GM18861 (cell line): ENCODE measurements around the gene ZBTB20.

Experiments
- ATAC-seq: cut with Tn5 transposase; IDR thresholded peaks from one replicate; pipeline ENCODE4 v1.9.1; 2021; ENCODE audit not compliant: unreplicated experiment

ZBTB20 gene

GRCh38 chr3:114596147-114596546 lies 550.9 kb downstream of the ZBTB20 start:
- no peak for ATAC-seq

- no peak for ATAC-seq
Observed at GRCh38 chr3:114595522-114596028, 551.5 kb downstream of the ZBTB20 start.

- ATAC-seq, result no peak
Observed at GRCh38 chr3:114590309-114591047, 556.6 kb downstream of the ZBTB20 start.

DNA sequence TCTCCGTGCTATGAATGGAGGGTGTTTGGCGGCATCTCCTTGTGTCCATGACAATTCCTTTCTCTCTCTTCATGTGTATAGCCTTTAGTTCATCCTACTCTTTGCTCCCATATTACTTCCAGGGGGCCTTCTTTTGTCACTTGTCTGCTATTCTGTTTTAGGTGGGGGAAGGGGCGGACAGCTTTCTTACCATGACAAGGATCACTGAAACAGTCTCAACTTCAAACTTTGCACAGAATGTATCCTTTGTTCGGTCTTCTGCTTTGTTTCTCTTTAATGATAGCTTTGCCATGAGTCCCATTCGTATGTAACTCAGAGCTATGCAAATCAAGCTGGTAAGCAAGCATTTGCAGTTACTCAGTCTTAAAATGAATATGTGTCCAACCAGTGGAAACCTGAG lies 559.1 kb downstream of the ZBTB20 start:
- no peak for ATAC-seq

GRCh38 chr3:114586119-114586518 lies 561.0 kb downstream of the ZBTB20 start:
- no peak for ATAC-seq

- no peak for ATAC-seq
Observed at GRCh38 chr3:114585687-114586086, 561.4 kb downstream of the ZBTB20 start.

GRCh38 chr3:114584734-114585371 lies 562.2 kb downstream of the ZBTB20 start:
- ATAC-seq, result no peak

- ATAC-seq, result peak; percentile 82
Observed at GRCh38 chr3:114582929-114583328, 564.2 kb downstream of the ZBTB20 start.

- ATAC-seq, result no peak
Observed at GRCh38 chr3:114572364-114573062, 574.6 kb downstream of the ZBTB20 start.

GRCh38 chr3:114571363-114571762 lies 575.7 kb downstream of the ZBTB20 start:
- no peak for ATAC-seq

DNA sequence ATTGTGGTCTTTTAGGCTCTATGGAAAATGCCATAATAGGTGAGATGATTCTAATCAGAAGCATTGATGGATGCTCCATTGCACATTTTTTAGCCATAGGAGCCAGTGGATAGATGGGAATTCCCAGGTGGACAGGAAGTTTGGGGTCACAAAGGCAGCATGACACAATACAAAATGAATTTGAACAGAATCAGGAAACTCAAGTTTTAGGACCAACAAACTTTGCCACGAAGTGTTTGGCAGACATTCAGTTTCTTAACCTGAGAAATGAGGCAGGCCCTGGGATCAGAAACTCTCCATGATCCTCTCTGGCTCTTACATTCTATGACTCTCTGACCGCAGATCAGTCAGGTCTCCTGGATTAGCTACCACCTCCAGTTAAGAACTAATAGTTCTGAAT lies 577.9 kb downstream of the ZBTB20 start:
- ATAC-seq, result no peak

DNA sequence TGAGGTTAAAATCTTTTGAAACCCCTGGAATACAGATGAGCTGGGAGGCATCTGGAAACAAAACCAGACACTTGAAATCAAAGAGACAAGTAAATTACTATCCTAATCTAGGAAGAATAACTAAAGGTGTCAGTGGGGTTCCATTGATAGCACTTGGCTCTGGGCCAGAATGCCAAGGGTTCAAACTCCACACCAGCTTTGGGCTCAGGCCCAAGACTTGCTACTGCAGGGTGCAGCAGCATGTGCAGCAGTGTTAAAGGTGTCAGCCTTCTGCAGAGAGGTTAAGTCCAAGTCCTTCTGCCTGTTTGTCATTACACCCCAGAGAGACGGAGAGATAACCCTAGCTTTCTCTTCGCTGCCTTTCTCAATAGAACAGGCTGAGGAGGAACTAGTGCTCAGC lies 579.3 kb downstream of the ZBTB20 start:
- no peak for ATAC-seq

GRCh38 chr3:114566767-114567166 lies 580.3 kb downstream of the ZBTB20 start:
- no peak for ATAC-seq

GRCh38 chr3:114566162-114566755 lies 580.8 kb downstream of the ZBTB20 start:
- peak; percentile 96 for ATAC-seq

GRCh38 chr3:114565216-114565615 lies 581.9 kb downstream of the ZBTB20 start:
- ATAC-seq, result no peak

GRCh38 chr3:114563720-114564119 lies 583.4 kb downstream of the ZBTB20 start:
- no peak for ATAC-seq

DNA sequence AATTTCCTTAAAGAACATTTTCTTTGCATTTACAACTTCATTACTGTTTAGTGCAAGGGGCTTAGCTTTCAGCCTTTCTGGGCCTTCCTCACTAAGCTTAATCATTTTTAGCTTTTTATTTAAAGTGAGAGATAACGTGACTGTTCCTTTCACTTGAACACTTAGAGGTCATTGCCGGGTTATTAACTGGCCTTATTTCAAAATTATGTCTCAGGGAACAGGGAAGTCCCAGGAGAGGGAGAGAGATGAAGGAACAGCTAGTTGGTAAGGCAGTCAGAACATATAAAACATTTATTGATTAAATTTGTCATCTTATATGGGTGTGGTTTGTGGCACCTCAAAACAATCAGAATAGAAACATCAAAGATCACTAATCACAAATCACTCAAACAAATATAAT lies 584.5 kb downstream of the ZBTB20 start:
- ATAC-seq, result no peak

DNA sequence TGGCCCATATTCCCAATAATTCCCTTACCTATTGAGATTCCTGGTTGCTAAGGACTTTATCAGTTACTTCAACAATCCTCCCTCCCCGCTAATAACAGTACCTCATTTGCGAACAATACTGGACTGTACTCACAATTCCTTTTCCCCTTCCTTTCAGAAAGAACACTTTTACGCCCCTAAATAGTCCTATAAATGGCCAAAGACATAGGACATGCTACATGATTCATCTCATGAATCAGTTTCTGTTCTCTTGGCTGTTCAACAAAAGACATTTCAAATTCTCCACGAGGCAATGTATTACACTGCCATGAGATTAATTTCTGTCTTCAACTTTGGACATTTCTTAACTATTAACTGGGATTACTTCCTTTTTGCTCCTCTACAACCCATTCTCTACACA lies 588.8 kb downstream of the ZBTB20 start:
- no peak for ATAC-seq

DNA sequence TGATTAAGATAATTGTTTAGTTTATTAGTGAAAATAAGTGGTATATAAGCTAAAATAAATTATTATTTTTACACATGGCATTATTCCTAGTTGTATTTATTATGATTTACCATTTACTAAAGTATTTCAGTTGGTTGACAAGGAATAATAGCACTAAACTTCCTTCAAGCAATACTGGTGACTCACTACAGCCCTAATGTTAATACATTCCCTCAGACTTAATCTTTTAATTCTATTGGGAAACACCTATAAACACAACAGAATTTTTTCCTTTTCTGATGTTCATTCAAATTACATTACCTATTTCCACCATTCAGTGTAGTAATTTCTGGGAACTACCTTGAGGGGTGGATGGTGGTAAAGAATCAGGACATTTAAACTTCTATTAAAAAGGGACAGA lies 589.3 kb downstream of the ZBTB20 start:
- no peak for ATAC-seq

- ATAC-seq, result no peak
Observed at GRCh38 chr3:114556657-114557213, 590.4 kb downstream of the ZBTB20 start.

DNA sequence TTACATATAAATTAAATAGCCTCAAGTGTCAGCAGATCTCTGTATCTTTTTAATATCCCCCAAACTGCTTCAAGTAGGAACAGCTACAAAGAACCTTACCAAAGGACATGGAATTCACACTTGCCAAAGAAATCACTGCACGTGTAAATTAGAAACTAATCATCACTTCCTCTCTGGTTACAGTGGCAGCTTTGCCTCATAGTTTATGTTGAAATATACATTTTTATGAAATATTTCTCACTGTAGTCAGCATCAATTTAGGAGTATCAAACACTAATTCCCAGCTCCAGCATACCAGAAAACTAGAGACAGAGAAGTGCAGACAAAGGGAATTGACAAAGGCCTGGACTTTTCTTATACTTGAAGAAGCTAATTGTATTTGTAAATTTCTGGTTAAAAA lies 592.4 kb downstream of the ZBTB20 start:
- ATAC-seq, result no peak
